ENCODE measurements around the gene HDAC2. TPM values are rescaled to one million over a fixed set of nuclear protein-coding genes. Genes with fewer than 3 reads are reported as not detected.
A peak's percentile ranks its signal among the peaks of the same experiment; 100 is the strongest.

The HDAC2 gene
- total and polyA plus RNA-seq, 2 of the 13 experiments (the other 11 are each of a cell fraction or from before 2014, with no cell fraction given): 99.6 to 114 TPM

DNA sequence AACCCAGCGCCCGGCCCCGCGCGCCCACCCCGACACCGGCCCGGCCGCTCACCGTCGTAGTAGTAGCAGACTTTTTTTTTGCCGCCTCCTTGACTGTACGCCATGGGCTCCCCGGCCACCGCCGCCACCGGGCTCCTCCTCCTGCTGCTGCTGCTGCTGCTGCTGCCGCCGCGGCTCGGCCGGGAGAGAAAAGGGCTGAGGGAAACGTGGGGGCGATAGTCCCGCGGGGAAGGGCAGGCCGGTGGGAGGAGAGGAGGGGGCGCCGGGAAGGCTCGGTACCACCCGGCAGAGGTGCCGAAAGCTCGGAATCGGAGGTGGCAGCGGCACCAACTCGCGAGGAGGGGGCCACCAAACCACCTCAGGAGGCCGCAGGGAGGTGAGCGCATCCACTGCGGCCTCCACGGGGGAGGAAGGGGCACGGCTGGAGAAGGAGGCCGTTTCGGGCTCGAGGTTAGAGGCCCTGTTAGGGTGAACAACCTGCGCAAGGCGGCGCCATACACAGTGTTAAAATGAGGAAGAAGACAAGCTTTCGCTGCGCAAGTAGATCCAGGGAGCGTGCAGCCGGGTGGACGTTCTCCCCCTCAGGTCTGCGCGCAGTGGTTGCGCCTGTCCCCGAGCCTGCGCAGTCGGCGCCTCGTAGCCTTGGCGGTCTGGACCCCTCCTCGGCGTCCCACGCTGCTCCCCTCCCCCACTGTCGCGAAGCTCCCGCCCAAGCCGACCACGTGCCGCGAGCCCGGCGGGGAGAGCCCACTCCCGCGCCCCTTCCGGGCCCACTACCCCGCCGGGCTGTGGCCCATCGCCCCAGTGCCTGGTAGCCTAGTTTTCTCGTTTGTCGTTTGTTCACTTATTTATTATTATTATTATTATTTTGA lies at the start of gene HDAC2 (continued):
- TF ChIP-seq, protein P1, sequence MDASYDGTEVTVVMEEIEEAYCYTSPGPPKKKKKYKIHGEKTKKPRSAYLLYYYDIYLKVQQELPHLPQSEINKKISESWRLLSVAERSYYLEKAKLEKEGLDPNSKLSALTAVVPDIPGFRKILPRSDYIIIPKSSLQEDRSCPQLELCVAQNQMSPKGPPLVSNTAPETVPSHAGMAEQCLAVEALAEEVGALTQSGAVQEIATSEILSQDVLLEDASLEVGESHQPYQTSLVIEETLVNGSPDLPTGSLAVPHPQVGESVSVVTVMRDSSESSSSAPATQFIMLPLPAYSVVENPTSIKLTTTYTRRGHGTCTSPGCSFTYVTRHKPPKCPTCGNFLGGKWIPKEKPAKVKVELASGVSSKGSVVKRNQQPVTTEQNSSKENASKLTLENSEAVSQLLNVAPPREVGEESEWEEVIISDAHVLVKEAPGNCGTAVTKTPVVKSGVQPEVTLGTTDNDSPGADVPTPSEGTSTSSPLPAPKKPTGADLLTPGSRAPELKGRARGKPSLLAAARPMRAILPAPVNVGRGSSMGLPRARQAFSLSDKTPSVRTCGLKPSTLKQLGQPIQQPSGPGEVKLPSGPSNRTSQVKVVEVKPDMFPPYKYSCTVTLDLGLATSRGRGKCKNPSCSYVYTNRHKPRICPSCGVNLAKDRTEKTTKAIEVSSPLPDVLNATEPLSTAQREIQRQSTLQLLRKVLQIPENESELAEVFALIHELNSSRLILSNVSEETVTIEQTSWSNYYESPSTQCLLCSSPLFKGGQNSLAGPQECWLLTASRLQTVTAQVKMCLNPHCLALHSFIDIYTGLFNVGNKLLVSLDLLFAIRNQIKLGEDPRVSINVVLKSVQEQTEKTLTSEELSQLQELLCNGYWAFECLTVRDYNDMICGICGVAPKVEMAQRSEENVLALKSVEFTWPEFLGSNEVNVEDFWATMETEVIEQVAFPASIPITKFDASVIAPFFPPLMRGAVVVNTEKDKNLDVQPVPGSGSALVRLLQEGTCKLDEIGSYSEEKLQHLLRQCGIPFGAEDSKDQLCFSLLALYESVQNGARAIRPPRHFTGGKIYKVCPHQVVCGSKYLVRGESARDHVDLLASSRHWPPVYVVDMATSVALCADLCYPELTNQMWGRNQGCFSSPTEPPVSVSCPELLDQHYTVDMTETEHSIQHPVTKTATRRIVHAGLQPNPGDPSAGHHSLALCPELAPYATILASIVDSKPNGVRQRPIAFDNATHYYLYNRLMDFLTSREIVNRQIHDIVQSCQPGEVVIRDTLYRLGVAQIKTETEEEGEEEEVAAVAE (CRISPR knock-in tag; IDR thresholded peaks at IDR 0.05; ENCODE audit: borderline replicate concordance): peak; percentile 92
- peak; percentile 93 for TF ChIP-seq KLF12 (CRISPR knock-in tag; IDR thresholded peaks at IDR 0.05; ENCODE audit: borderline replicate concordance)
- TF ChIP-seq, protein P2, sequence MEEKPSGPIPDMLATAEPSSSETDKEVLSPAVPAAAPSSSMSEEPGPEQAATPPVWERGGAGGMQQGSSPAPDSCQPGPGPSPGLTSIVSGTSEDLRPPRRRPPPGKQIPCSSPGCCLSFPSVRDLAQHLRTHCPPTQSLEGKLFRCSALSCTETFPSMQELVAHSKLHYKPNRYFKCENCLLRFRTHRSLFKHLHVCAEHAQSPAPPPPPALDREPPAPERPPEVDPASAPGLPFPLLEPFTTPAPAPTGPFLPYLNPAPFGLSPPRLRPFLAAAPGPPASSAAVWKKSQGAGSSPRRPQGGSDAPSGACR (CRISPR knock-in tag; IDR thresholded peaks at IDR 0.05): peak; percentile 75; the same call in 1 of the 2 replicates
- TF ChIP-seq ZNF543 (CRISPR knock-in tag; IDR thresholded peaks at IDR 0.05): peak; percentile 98
- peak; percentile 98 for TF ChIP-seq ZMAT3 (CRISPR knock-in tag; conservative IDR thresholded peaks at IDR 0.05)
- no peak; the same call in 1 of the 2 replicates for TF ChIP-seq ESRRA (CRISPR knock-in tag; IDR thresholded peaks at IDR 0.05; ENCODE audit: low read depth)
- TF ChIP-seq ZKSCAN1 (IDR thresholded peaks at IDR 0.05; ENCODE audit: low read length): no peak
- TF ChIP-seq ZNF317 (CRISPR knock-in tag; IDR thresholded peaks at IDR 0.05): peak; percentile 78
- TF ChIP-seq ZBTB1 (CRISPR knock-in tag; IDR thresholded peaks at IDR 0.05; ENCODE audit: borderline replicate concordance): peak; percentile 78; the same call in 1 of the 2 replicates
- TF ChIP-seq, protein P3, sequence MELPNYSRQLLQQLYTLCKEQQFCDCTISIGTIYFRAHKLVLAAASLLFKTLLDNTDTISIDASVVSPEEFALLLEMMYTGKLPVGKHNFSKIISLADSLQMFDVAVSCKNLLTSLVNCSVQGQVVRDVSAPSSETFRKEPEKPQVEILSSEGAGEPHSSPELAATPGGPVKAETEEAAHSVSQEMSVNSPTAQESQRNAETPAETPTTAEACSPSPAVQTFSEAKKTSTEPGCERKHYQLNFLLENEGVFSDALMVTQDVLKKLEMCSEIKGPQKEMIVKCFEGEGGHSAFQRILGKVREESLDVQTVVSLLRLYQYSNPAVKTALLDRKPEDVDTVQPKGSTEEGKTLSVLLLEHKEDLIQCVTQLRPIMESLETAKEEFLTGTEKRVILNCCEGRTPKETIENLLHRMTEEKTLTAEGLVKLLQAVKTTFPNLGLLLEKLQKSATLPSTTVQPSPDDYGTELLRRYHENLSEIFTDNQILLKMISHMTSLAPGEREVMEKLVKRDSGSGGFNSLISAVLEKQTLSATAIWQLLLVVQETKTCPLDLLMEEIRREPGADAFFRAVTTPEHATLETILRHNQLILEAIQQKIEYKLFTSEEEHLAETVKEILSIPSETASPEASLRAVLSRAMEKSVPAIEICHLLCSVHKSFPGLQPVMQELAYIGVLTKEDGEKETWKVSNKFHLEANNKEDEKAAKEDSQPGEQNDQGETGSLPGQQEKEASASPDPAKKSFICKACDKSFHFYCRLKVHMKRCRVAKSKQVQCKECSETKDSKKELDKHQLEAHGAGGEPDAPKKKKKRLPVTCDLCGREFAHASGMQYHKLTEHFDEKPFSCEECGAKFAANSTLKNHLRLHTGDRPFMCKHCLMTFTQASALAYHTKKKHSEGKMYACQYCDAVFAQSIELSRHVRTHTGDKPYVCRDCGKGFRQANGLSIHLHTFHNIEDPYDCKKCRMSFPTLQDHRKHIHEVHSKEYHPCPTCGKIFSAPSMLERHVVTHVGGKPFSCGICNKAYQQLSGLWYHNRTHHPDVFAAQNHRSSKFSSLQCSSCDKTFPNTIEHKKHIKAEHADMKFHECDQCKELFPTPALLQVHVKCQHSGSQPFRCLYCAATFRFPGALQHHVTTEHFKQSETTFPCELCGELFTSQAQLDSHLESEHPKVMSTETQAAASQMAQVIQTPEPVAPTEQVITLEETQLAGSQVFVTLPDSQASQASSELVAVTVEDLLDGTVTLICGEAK (IDR thresholded peaks at IDR 0.05): no peak
- TF ChIP-seq, protein P3 (CRISPR knock-in tag; IDR thresholded peaks at IDR 0.05): peak; percentile 89
- TF ChIP-seq SALL2 (CRISPR knock-in tag; IDR thresholded peaks at IDR 0.05): peak; percentile 98
